CD4-positive, alpha-beta T cell (primary cell): ENCODE data around the gene DCP2. TPM values are rescaled to one million over a fixed set of nuclear protein-coding genes. Genes with fewer than 3 reads are reported as not detected.

Source experiments
- ATAC-seq: fragments of 200-7000 bp; cut with Tn5 transposase; one replicate; pipeline ENCODE4 v1.10.0; 2022; ENCODE audit warnings: mild to moderate bottlenecking; ENCODE audit not compliant: poor library complexity
- CTCF ChIA-PET: fragments of 350-600 bp; sonication (Branson Sonifier 250); formaldehyde crosslinking; loops from one replicate; lab custom pipeline; 2021; ENCODE audit warnings: antibody characterized with exemption, inconsistent platforms; lab: Charles Lee
- POLR2A ChIA-PET: fragments of 350-600 bp; sonication (Branson Sonifier 250); formaldehyde crosslinking; loops from one replicate; lab custom pipeline; 2021; ENCODE audit warnings: antibody characterized with exemption, inconsistent platforms; lab: Charles Lee
- DNase-seq, 14 experiments: peaks; one replicate each; pipeline ENCODE4 v3.0.0-alpha.2; 2013 to 2020; ENCODE audit warnings: mixed read lengths in 2 of 14
- H3K27ac ChIP-seq, 2 donors: one replicate each; pipeline versions ENCODE4 v1.5.1 to v1.7.0; 2013; ENCODE audit warnings: low read length in 2 of 2, low read depth in 1 of 2, mild to moderate bottlenecking in 1 of 2
- H3K27me3 ChIP-seq, 2 experiments: 1 replicate in 1 of 2; 2 replicates in 1 of 2; pipeline versions ENCODE4 v1.6.1 to v1.7.0; 2013; ENCODE audit warnings: low read length in 2 of 2, control low read depth in 1 of 2, mild to moderate bottlenecking in 1 of 2, moderate library complexity in 1 of 2; ENCODE audit not compliant: insufficient read depth in 2 of 2, control insufficient read depth in 1 of 2
- H3K36me3 ChIP-seq: one replicate; pipeline ENCODE4 v1.6.1; 2013; ENCODE audit warnings: low read length, control low read depth; ENCODE audit not compliant: insufficient read depth
- H3K4me1 ChIP-seq: one replicate; pipeline ENCODE4 v1.6.1; 2013; ENCODE audit warnings: low read length, control low read depth; ENCODE audit not compliant: insufficient read depth
- H3K4me3 ChIP-seq: one replicate; pipeline ENCODE4 v1.5.1; 2013; ENCODE audit warnings: mild to moderate bottlenecking, low read length, moderate library complexity
- H3K9me3 ChIP-seq, 2 experiments: 1 replicate in 1 of 2; 2 replicates in 1 of 2; pipeline versions ENCODE4 v1.6.1 to v1.7.0; 2013; ENCODE audit warnings: low read length in 2 of 2, mild to moderate bottlenecking in 2 of 2, control low read depth in 1 of 2, moderate library complexity in 1 of 2; ENCODE audit not compliant: control insufficient read depth in 1 of 2, insufficient read depth in 1 of 2
- H3K27ac Mint-ChIP-seq: one replicate; pipeline ENCODE4 v1.8.0; 2020; ENCODE audit warnings: mixed read lengths
- H3K27me3 Mint-ChIP-seq: one replicate; pipeline ENCODE4 v1.8.0; 2021; ENCODE audit warnings: mixed read lengths
- H3K36me3 Mint-ChIP-seq: one replicate; pipeline ENCODE4 v1.8.0; 2021; ENCODE audit warnings: low read depth, mixed read lengths
- H3K4me1 Mint-ChIP-seq: one replicate; pipeline ENCODE4 v1.8.0; 2021; ENCODE audit warnings: low read depth, mixed read lengths
- H3K4me3 Mint-ChIP-seq: one replicate; pipeline ENCODE4 v1.8.0; 2020; ENCODE audit warnings: mild to moderate bottlenecking, mixed read lengths
- H3K9me3 Mint-ChIP-seq: one replicate; pipeline ENCODE4 v1.8.0; 2020; ENCODE audit warnings: mixed read lengths
- intact Hi-C, 2 experiments: fragments of 100-400 bp; cut with DNase I in 1 of 2; cut with micrococcal nuclease in 1 of 2; formaldehyde crosslinking; loops; one replicate each; pipeline versions ENCODE4 v1.15.1 to v1.9.0; 2023 to 2025; cut with DNase I, micrococcal nuclease
- total RNA-seq, 174 experiments: library from RNA in 2 of 174; stranded (reverse) in 2 of 174; gene quantifications; one replicate each; pipeline ENCODE4 v1.2.3 and lab custom pipeline; 2021 to 2026
- TF ChIP-seq, protein P1 (sequence below): fragments of 200-600 bp; IDR thresholded peaks from one replicate; pipeline ENCODE4 v1.8.0; 2022; ENCODE audit warnings: antibody characterized with exemption, mild to moderate bottlenecking

Gene DCP2
- total RNA-seq, 2 experiments from 2014 or later, result 86.3 to 87.1 TPM

- Mint-ChIP-seq H3K27ac (no peak overlapping the region), H3K27me3 (no peaks in the 10 kb centered on the region), H3K4me1 (peaks cover 40% of the 10 kb centered on the region), H3K36me3 (peaks cover 76% of the 10 kb centered on the region), H3K9me3 (no peaks in the 10 kb centered on the region), H3K4me3 (no peak overlapping the region)
- ATAC-seq, result no peak
- ChIA-PET CTCF (no interaction called here), POLR2A (interaction anchor here (0.9 kb wide), 1 partner anchor 21 kb away, joined by 3 read pairs; no protein-coding TSS in a partner anchor)
- H3K27me3 ChIP-seq, result no peaks in the 10 kb centered on the region
- TF ChIP-seq, protein P1, sequence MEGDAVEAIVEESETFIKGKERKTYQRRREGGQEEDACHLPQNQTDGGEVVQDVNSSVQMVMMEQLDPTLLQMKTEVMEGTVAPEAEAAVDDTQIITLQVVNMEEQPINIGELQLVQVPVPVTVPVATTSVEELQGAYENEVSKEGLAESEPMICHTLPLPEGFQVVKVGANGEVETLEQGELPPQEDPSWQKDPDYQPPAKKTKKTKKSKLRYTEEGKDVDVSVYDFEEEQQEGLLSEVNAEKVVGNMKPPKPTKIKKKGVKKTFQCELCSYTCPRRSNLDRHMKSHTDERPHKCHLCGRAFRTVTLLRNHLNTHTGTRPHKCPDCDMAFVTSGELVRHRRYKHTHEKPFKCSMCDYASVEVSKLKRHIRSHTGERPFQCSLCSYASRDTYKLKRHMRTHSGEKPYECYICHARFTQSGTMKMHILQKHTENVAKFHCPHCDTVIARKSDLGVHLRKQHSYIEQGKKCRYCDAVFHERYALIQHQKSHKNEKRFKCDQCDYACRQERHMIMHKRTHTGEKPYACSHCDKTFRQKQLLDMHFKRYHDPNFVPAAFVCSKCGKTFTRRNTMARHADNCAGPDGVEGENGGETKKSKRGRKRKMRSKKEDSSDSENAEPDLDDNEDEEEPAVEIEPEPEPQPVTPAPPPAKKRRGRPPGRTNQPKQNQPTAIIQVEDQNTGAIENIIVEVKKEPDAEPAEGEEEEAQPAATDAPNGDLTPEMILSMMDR, result no peak
- H3K27ac ChIP-seq, result no peak overlapping the region
- no peak overlapping the region for H3K4me3 ChIP-seq
- no peaks in the 10 kb centered on the region for H3K9me3 ChIP-seq
- H3K36me3 ChIP-seq, result peaks cover 73% of the 10 kb centered on the region
- DNase-seq, result no peak
- intact Hi-C loops, result no loop called here
- H3K4me1 ChIP-seq, result no peaks in the 10 kb centered on the region
Measured at GRCh38 chr5:113000466-113000865, 23.9 kb downstream of the DCP2 start.

GRCh38 chr5:113002423-113002822 is 25.8 kb downstream of the DCP2 start:
- H3K36me3 Mint-ChIP-seq, result peaks cover 80% of the 10 kb centered on the region

DNA sequence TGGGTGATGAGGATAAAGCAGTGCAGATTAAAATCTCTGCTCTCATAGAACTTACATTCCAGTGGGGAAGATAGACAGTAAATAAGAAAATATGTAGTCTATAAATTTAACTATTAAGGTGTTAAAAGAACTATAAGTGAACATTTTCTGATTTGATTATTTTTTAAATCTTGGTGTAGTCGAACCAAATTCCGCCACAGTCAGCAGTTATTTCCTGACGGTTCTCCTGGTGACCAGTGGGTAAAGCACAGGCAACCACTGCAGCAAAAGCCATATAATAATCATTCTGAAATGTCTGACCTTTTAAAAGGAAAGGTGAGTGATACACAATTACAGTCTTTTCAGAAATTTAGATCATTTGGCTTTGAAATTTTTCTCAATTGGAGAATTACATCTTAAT is 27.2 kb downstream of the DCP2 start:
- TF ChIP-seq, protein P1, result no peak
- H3K4me3 Mint-ChIP-seq, result no peak overlapping the region
- peaks cover 83% of the 10 kb centered on the region for H3K36me3 Mint-ChIP-seq
- peaks cover 25% of the 10 kb centered on the region for H3K4me1 Mint-ChIP-seq
- H3K36me3 ChIP-seq, result peaks cover 75% of the 10 kb centered on the region
- H3K27ac ChIP-seq, result no peak overlapping the region
- H3K9me3 ChIP-seq, result no peaks in the 10 kb centered on the region
- ChIA-PET POLR2A (no interaction called here), CTCF (interaction anchor here (1.0 kb wide), 1 partner anchor 37 kb away, joined by 3 read pairs; no protein-coding TSS in a partner anchor)
- H3K4me1 ChIP-seq, result no peaks in the 10 kb centered on the region
- no peak for DNase-seq
- intact Hi-C loops, result no loop called here
- H3K27ac Mint-ChIP-seq, result no peak overlapping the region
- no peaks in the 10 kb centered on the region for H3K27me3 ChIP-seq
- no peak for ATAC-seq
- H3K27me3 Mint-ChIP-seq, result no peaks in the 10 kb centered on the region
- no peak overlapping the region for H3K4me3 ChIP-seq
- H3K9me3 Mint-ChIP-seq, result no peaks in the 10 kb centered on the region

More at GRCh38 chr5:113002423-113002822, 25.8 kb downstream of the DCP2 start:
- Histone ChIP-seq H3K27ac (no peak overlapping the region), H3K36me3 (peaks cover 72% of the 10 kb centered on the region), H3K9me3 (no peaks in the 10 kb centered on the region), H3K4me3 (no peak overlapping the region), H3K27me3 (no peaks in the 10 kb centered on the region), H3K4me1 (no peaks in the 10 kb centered on the region)
- no peak overlapping the region for H3K27ac Mint-ChIP-seq
- H3K4me3 Mint-ChIP-seq, result no peak overlapping the region
- H3K9me3 Mint-ChIP-seq, result no peaks in the 10 kb centered on the region
- H3K4me1 Mint-ChIP-seq, result peaks cover 33% of the 10 kb centered on the region
- ChIA-PET POLR2A (no interaction called here), CTCF (no interaction called here)
- no peak for DNase-seq
- TF ChIP-seq, protein P1, result no peak
- ATAC-seq, result no peak
- intact Hi-C loops, result no loop called here
- no peaks in the 10 kb centered on the region for H3K27me3 Mint-ChIP-seq
